Measurements from ENCODE around the gene TTC12.

DNA sequence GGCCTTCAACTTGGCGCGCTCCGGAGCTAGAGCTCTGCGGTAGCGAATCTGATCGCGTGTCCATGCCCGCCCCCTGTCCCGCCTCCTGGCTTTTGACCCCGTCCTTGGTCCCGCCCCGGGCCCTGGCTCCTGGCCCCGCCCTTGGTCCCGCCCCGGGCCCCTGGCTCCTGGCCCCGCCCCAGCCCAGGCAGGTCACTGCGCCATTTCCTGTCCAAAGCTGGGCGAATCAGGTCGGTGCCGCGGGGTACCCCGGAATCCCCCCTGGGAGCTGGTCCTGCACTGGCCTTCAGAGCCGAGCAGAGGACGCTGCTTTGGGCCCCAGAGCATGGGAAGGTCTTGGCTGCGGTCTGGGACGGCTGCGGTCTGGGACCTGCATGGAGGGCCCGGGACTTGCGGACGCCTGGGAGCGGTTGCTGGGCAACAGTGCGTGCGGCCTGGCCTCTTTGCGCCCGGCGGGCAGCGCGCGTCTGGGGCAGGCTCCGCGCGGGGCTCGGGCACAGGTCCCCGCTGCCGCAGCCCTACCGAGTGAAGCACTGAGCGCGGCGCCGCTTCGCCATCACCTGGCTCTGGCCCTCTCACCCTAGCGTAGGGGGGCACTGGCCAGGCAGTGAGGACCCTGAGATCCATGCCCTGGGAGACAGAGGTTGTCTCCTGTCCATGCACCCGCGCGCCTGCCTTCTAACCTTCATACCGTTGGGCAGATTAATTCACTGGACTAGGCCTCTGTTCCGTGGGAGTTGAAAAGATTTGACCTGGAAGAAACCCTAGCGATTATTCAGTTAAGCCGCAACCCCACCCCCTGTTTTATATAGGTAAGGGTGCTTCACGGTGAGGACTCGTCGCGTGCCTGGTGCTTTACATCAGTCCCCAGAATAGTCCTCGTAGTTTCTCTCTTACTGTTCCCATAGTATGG lies at the start of gene TTC12:
- TF ChIP-seq, protein P1, sequence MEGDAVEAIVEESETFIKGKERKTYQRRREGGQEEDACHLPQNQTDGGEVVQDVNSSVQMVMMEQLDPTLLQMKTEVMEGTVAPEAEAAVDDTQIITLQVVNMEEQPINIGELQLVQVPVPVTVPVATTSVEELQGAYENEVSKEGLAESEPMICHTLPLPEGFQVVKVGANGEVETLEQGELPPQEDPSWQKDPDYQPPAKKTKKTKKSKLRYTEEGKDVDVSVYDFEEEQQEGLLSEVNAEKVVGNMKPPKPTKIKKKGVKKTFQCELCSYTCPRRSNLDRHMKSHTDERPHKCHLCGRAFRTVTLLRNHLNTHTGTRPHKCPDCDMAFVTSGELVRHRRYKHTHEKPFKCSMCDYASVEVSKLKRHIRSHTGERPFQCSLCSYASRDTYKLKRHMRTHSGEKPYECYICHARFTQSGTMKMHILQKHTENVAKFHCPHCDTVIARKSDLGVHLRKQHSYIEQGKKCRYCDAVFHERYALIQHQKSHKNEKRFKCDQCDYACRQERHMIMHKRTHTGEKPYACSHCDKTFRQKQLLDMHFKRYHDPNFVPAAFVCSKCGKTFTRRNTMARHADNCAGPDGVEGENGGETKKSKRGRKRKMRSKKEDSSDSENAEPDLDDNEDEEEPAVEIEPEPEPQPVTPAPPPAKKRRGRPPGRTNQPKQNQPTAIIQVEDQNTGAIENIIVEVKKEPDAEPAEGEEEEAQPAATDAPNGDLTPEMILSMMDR (conservative IDR thresholded peaks at IDR 0.05 in 1 of 2, IDR thresholded peaks at IDR 0.05 in 1 of 2; ENCODE audit: low read depth in 1 of 2, low read length in 2 of 2), result no peak
- no peak for TF ChIP-seq EZH2 (IDR thresholded peaks at IDR 0.05; ENCODE audit: low read length, missing control alignments)
